Chondrocyte (in vitro differentiated cells): ENCODE measurements around the gene TCFL5. TPM values are rescaled to one million over a fixed set of nuclear protein-coding genes. Genes with fewer than 3 reads are reported as not detected.

Source experiments
- DNase-seq: peaks from one replicate; pipeline ENCODE4 v3.0.0; 2021; ENCODE audit warnings: mixed read lengths, low spot score
- H3K27ac Mint-ChIP-seq: one replicate; pipeline ENCODE4 v1.8.0; 2021; ENCODE audit warnings: mild to moderate bottlenecking, moderate library complexity, mixed read lengths; ENCODE audit not compliant: unreplicated experiment
- H3K27me3 Mint-ChIP-seq: 2 replicates; pipeline ENCODE4 v1.8.0; 2021; ENCODE audit warnings: low read depth, mixed read lengths
- H3K36me3 Mint-ChIP-seq: 2 replicates; pipeline ENCODE4 v1.8.0; 2021; ENCODE audit warnings: low read depth, mixed read lengths
- H3K4me1 Mint-ChIP-seq: 2 replicates; pipeline ENCODE4 v1.8.0; 2021; ENCODE audit warnings: low read depth, mild to moderate bottlenecking, mixed read lengths
- H3K4me3 Mint-ChIP-seq: one replicate; pipeline ENCODE4 v1.8.0; 2021; ENCODE audit warnings: mild to moderate bottlenecking, moderate library complexity, mixed read lengths; ENCODE audit not compliant: unreplicated experiment
- H3K9me3 Mint-ChIP-seq: 2 replicates; pipeline ENCODE4 v1.8.0; 2021; ENCODE audit warnings: low read depth, mixed read lengths
- CTCF ChIP-seq: fragments of 200-600 bp; sonication (generic); IDR thresholded peaks from 2 replicates; pipeline ENCODE4 v1.5.0; 2021; ENCODE audit warnings: antibody characterized with exemption, mild to moderate bottlenecking, moderate library complexity
- total RNA-seq: library from RNA; stranded (reverse); gene quantifications from 3 replicates; pipeline ENCODE4 v1.2.1, GENCODE V29; 2021

The TCFL5 gene
- total RNA-seq, 1 donor from 2014 or later = 12.7 TPM

DNA sequence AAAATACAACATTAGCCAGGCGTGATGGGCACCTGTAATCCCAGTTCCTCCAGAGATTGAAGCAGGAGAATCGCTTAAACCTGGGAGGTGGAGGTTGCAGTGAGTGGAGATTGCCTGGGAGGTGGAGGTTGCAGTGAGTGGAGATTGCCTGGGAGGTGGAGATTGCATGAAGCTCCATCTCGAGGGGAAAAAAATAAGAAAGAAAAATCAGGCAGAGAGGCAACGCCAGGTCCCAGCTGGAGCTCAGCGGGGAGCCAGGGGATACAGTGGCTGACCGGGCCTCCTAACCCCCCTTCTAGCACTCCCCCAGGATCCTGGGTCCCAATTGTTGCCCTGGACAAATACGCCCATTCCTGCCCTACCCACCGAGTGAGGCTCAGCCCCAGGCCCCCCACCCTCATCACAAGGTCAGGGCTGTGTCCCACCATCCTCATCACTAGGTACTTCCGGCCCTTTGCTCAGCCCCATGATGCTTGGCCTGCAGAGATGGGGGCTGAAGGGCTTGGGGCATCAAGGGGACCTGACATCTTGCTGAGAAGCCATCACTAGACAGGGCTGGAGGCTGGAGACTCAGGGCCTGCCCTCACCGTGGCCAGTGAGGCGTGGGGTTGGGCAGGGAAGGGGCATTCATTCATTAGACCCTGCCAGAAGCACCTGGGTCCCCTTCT lies 55.1 kb downstream of the TCFL5 start:
- no peak for DNase-seq
- TF ChIP-seq CTCF = no peak
- Mint-ChIP-seq H3K4me3 (peak overlapping the region; percentile 81), H3K9me3 (no peaks in the 10 kb centered on the region), H3K27me3 (no peaks in the 10 kb centered on the region), H3K36me3 (peaks cover 7% of the 10 kb centered on the region), H3K4me1 (peaks cover 21% of the 10 kb centered on the region), H3K27ac (no peak overlapping the region)

DNA sequence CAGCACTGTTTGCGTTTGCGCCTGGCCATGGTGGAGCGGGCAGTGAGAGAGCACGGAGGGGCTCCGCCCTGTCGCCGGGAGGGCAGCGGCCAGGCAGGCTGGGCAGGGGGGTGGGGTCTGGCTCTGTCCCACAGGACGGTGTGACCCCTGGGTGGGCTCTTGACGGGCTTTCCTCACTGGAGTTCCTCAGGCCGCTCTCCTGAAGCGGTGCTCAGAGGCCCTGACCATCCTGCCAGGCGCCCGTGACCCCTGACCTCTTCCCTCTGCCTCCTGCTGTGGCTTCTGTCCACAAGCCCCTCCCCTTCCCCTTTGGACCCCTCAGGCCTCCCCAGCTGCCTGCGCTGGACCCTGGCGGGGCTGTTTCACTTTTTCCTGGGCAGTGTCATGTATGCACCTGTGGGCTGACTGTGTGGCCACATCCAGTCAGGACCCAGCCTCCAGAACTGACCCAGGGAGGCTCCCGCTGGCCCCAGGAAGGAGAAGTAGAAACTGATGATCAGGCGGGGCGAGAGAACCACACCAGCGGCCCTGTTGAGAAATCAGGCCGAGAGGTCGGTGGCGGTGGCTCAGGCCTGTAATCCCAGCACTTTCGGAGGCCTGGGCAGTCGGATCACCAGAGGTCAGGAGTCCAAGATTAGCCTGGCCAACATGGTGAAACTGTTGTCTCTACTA lies 55.8 kb downstream of the TCFL5 start:
- H3K27me3 Mint-ChIP-seq = no peaks in the 10 kb centered on the region
- peaks cover 7% of the 10 kb centered on the region for H3K36me3 Mint-ChIP-seq
- H3K4me1 Mint-ChIP-seq = peaks cover 21% of the 10 kb centered on the region
- peak overlapping the region; percentile 81 for H3K4me3 Mint-ChIP-seq
- no peaks in the 10 kb centered on the region for H3K9me3 Mint-ChIP-seq
- H3K27ac Mint-ChIP-seq = peak overlapping the region; percentile 59
- TF ChIP-seq CTCF = no peak
- DNase-seq = no peak

GRCh38 chr20:62805155-62805710 lies 56.4 kb downstream of the TCFL5 start:
- Mint-ChIP-seq H3K4me3 (peak overlapping the region; percentile 81), H3K27me3 (no peaks in the 10 kb centered on the region), H3K27ac (peak overlapping the region; percentile 59), H3K9me3 (no peaks in the 10 kb centered on the region), H3K4me1 (peaks cover 21% of the 10 kb centered on the region), H3K36me3 (peaks cover 7% of the 10 kb centered on the region)
- no peak for DNase-seq
- no peak for TF ChIP-seq CTCF

GRCh38 chr20:62804627-62805154 lies 56.9 kb downstream of the TCFL5 start, which contains the start of gene OGFR:
Gene OGFR, plus strand, starts transcription at chr20:62804835. Its CDS starts 25 bp downstream, at chr20:62804860.
- peak within 1 kb of the TSS; percentile 81 for H3K4me3 Mint-ChIP-seq
- TF ChIP-seq CTCF = no peak
- peaks cover 21% of the 10 kb centered on the region for H3K4me1 Mint-ChIP-seq
- no peaks in the 10 kb centered on the region for H3K27me3 Mint-ChIP-seq
- H3K9me3 Mint-ChIP-seq = no peaks in the 10 kb centered on the region
- H3K36me3 Mint-ChIP-seq = peaks cover 7% of the 10 kb centered on the region
- peak within 1 kb of the TSS; percentile 83 for H3K27ac Mint-ChIP-seq
- no peak for DNase-seq

GRCh38 chr20:62804021-62804626 lies 57.5 kb downstream of the TCFL5 start:
- Mint-ChIP-seq H3K9me3 (no peaks in the 10 kb centered on the region), H3K36me3 (peaks cover 10% of the 10 kb centered on the region), H3K4me3 (peak overlapping the region; percentile 80), H3K4me1 (peaks cover 21% of the 10 kb centered on the region), H3K27ac (peak overlapping the region; percentile 74), H3K27me3 (no peaks in the 10 kb centered on the region)
- no peak for TF ChIP-seq CTCF
- no peak for DNase-seq
